NT2/D1 (cell line): ENCODE measurements around the gene TMEM121.

Experiments
- DNase-seq: peaks from one replicate; pipeline ENCODE4 v3.0.0-alpha.2; 2011; ENCODE audit warnings: low read depth, low spot score
- H3K27me3 ChIP-seq: 2 replicates; pipeline ENCODE4 v1.6.0; 2011; ENCODE audit warnings: mild to moderate bottlenecking; ENCODE audit not compliant: insufficient read length, insufficient read depth
- H3K36me3 ChIP-seq: 2 replicates; pipeline ENCODE4 v1.6.1; 2011; ENCODE audit warnings: mild to moderate bottlenecking, low read length, mixed read lengths; ENCODE audit not compliant: insufficient read depth, insufficient read length
- H3K4me1 ChIP-seq: 2 replicates; pipeline ENCODE4 v1.5.1; 2011; ENCODE audit not compliant: insufficient read depth, insufficient read length
- H3K4me3 ChIP-seq: 2 replicates; pipeline ENCODE4 v1.5.1; 2011; ENCODE audit warnings: low read depth; ENCODE audit not compliant: insufficient read length
- H3K9ac ChIP-seq: 2 replicates; pipeline ENCODE4 v1.6.0; 2011; ENCODE audit warnings: low read depth; ENCODE audit not compliant: insufficient read length
- H3K9me3 ChIP-seq: 2 replicates; pipeline ENCODE4 v1.5.1; 2011; ENCODE audit warnings: mild to moderate bottlenecking, low read length; ENCODE audit not compliant: insufficient read depth
- SUZ12 ChIP-seq: IDR thresholded peaks from 2 replicates; pipeline ENCODE4 v1.6.1; 2011; ENCODE audit not compliant: insufficient read length, insufficient read depth; ENCODE audit errors: extremely low read depth
- YY1 ChIP-seq: IDR thresholded peaks from 2 replicates; pipeline ENCODE4 v1.6.1; 2011; ENCODE audit not compliant: insufficient read length, insufficient read depth
- ZNF274 ChIP-seq: IDR thresholded peaks from 2 replicates; pipeline ENCODE4 v1.6.1; 2011; ENCODE audit warnings: mild to moderate bottlenecking, low read depth, low read length

The TMEM121 gene

DNA sequence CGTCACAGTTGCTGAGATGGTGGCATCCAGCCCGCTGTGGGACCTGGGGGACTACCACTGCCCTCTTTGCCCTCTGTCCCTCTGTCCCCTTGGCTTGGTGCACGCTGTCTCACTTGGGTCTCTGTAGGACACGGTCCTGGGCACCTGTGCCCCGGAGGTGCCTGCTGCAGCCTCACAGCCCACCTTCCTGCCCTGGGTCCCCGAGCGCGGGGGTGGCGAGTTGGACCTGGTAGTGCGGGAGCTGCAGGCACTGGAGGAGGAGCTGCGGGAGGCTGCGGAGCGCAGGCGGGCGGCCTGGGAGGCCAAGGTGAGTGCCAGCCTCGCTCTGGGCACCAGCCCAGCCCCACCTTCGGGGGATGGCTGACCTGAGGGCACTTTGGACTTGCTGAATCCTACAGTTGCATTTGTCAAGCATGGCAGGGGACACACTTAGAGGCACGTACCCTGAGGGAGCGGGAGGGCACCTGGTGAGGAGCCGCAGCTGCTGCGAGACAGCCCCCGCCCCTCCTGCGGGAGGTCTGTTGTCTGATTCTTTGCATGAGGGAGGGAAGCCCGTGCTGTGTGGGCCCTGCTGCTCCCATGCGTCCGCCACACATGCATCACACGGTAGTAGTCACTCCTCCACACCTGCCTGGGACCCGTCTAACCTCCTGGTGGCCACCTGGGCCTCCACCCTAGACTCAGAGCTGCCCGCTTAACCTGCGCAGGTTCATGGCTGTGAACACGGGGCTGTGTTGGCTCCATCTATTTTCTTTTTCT is 28.5 kb upstream of the TMEM121 start:
- TF ChIP-seq SUZ12 (no peak), YY1 (no peak), ZNF274 (no peak)
- H3K27me3 ChIP-seq = no peaks in the 10 kb centered on the region
- no peak overlapping the region for H3K4me3 ChIP-seq
- no peak for DNase-seq
- H3K36me3 ChIP-seq = peaks cover 63% of the 10 kb centered on the region
- H3K9ac ChIP-seq = no peak overlapping the region
- H3K9me3 ChIP-seq = no peaks in the 10 kb centered on the region
- H3K4me1 ChIP-seq = peaks cover 29% of the 10 kb centered on the region

DNA sequence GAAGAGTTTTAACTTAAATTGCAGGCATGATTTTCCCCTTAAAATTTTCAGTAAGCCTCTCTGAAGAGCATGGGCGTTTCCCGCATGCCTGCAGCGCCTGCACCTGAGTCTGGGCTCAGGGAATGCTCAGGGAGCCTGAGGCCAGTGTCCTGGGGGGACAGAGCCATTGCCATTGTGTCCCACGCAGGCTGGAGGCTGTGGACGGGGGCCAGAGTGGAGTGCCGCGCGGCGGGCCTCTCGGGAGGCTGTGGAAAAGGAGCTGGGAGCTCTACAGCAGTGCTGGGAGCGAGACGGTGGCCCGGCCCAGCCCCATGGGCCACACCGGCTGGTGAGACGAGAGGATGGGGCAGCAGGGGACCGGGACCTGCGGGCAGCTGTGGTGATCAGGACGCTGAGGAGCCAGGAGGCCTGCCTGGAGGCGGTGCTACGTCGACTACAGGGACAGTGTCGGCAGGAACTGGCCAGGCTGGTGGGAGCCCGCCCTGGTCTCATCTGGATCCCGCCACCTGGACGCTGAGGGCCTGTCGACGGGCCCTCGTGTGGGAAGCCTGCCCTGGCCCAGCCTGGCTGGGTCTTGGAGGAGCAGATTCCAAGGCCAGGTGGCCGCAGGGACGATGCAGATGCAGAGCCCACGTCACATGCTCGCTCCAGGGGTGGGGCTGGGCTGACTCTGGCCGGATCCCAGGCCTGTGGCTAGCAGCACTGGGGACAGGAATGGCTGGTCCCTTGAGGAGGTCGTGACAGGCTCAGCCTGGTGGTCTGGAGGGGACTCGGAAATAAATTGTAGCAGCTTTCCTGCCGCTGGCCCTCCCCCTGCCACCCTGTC is 27.7 kb upstream of the TMEM121 start:
- H3K27me3 ChIP-seq = no peaks in the 10 kb centered on the region
- H3K9me3 ChIP-seq = no peaks in the 10 kb centered on the region
- H3K4me1 ChIP-seq = peaks cover 25% of the 10 kb centered on the region
- DNase-seq = no peak
- peak overlapping the region; percentile 42 for H3K9ac ChIP-seq
- TF ChIP-seq SUZ12 = no peak
- TF ChIP-seq ZNF274 = no peak
- TF ChIP-seq YY1 = no peak
- no peak overlapping the region for H3K4me3 ChIP-seq
- peaks cover 56% of the 10 kb centered on the region for H3K36me3 ChIP-seq

DNA sequence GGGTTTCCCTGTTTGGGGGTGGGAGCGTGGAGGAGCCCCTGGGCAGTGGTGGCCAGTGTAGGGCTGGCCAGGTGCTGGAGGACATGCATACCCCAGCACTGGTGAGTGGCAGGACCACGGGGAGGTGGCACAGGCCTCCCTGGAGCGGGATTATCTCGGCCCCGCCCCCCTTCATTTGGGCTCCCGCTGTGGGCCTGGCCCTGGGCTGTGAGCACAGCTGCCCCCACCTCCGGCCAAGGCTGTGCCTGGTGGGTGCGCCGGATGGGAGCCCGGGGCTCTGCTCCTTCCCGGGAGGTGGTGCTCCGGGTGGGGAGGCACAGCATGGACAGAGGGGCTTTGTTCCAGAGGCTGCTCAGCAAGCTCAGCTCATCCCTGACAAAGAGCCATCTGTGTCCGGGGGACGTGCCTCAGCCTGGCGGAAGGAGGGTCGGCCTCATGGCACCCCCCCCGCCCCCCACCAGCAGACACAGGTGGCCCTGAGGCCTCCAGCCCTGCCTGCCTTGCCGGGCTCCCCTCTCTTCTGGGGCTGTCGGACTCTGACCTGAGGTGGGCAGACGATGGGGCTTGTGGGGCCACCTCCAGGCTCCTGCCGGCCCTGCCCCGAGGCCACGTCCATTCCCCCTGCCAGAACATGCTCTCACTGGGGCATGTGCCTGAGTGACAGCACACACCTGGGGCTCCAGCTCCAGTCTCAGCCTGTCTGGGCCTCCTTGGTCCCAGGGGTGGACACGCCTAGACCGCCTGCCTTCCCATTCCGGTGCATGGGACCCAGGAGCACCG is 26.9 kb upstream of the TMEM121 start:
- TF ChIP-seq ZNF274 (no peak), YY1 (no peak), SUZ12 (no peak)
- DNase-seq = no peak
- H3K4me3 ChIP-seq = no peak overlapping the region
- H3K36me3 ChIP-seq = peaks cover 49% of the 10 kb centered on the region
- H3K9me3 ChIP-seq = no peaks in the 10 kb centered on the region
- peak overlapping the region; percentile 56 for H3K9ac ChIP-seq
- H3K27me3 ChIP-seq = no peaks in the 10 kb centered on the region
- H3K4me1 ChIP-seq = peaks cover 26% of the 10 kb centered on the region

DNA sequence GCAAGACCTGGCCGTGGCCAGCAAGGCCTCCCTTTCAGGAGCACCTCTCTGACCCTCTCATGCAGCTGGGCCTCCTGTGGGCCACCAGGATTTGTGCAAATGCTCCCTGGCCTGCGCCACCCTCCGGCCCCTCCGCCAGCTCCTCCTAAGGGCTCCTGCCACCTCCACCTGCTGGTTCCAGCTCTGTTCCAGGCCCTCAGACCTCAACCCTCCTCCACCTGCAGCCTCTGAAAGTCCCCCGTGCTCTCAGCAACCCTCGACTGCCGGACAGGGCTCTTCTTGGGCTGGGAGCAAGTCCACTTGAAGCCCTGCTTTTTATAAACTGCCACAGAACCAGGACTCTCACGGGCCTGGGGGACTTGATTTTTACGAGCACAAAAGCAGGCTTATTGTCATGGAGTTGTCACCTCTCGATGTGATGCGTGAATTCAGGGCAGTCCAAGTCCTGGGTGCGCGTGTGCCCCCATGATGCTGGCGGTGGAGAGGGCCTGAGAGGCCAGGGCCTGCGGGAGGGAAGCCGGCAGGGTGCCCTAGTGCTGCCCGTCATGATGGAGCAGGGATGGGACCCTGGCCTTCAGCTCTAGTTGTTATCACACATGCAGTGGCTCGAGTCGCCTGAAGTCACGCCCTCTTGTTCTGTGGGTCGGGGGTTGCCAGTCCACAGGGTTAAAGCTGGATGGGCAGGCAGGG is 26.2 kb upstream of the TMEM121 start:
- H3K9me3 ChIP-seq = no peaks in the 10 kb centered on the region
- H3K9ac ChIP-seq = peak overlapping the region; percentile 56
- no peak for DNase-seq
- TF ChIP-seq YY1 (no peak), ZNF274 (no peak), SUZ12 (no peak)
- H3K27me3 ChIP-seq = no peaks in the 10 kb centered on the region
- H3K4me3 ChIP-seq = no peak overlapping the region
- H3K36me3 ChIP-seq = peaks cover 45% of the 10 kb centered on the region
- H3K4me1 ChIP-seq = peaks cover 25% of the 10 kb centered on the region

DNA sequence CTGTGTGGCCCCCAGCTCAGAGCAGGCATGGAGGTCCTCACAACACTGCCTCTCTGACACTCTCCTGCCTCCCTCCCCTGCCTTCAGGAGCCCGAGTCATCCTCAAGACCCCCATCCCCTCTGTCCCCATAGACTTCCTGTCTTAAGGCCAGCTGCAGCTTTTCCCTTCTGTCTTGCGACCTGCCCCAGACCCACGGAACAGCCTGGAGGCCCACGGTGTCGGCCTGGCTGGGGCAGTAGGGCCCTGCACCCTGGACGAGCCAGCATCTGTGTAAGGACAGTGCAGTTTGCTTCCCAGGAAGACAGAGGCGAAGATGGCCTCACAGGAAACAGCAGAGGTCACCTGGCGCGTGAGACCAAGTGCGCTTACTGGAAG is 25.7 kb upstream of the TMEM121 start:
- no peak for DNase-seq
- H3K9me3 ChIP-seq = no peaks in the 10 kb centered on the region

DNA sequence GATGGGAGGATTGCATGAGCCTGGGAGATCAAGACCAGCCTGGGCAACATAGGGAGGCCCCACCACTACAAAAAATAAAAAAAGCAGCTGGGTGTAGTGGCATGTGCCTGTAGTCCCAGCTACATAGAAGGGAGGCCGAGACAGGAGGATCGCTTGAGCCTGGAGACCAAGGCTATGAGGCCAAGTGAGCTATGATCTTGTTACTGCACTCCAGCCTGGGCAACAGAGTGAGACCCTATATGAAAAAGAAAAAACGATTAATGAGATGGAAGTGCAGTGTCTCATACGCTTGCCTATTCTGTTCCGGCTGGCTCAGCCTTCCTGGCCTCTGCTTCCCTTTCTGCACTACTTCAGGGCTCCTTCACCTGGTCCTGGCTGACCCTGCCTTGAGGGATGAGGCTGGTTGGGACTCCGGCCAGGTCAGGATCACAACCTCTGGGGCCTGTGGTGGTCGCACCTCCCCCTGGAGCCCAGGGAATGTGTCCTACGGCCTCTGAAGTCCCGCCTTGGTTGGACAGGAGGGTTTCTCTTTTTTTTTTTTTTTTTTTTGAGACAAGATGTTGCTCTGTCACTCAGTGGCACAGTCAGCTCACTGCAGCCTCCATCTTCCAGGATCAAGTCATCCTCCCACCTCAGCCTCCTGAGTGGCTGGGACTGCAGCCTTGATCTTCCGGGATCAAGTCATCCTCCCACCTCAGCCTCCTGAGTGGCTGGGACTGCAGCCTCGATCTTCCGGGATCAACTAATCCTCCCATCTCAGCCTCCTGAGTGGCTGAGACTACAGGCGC is 24.7 kb upstream of the TMEM121 start:
- no peak overlapping the region for H3K4me3 ChIP-seq
- peaks cover 37% of the 10 kb centered on the region for H3K36me3 ChIP-seq
- no peak for TF ChIP-seq ZNF274
- no peak for TF ChIP-seq YY1
- TF ChIP-seq SUZ12 = no peak
- DNase-seq = no peak
- H3K27me3 ChIP-seq = no peaks in the 10 kb centered on the region
- H3K4me1 ChIP-seq = peaks cover 24% of the 10 kb centered on the region
- no peaks in the 10 kb centered on the region for H3K9me3 ChIP-seq
- no peak overlapping the region for H3K9ac ChIP-seq

More for the DNA sequence above, 25.7 kb upstream of the TMEM121 start:
- peak overlapping the region; percentile 3 for H3K9ac ChIP-seq
- peaks cover 25% of the 10 kb centered on the region for H3K4me1 ChIP-seq
- no peak for TF ChIP-seq YY1
- TF ChIP-seq ZNF274 = no peak
- TF ChIP-seq SUZ12 = no peak
- peaks cover 42% of the 10 kb centered on the region for H3K36me3 ChIP-seq
- no peak overlapping the region for H3K4me3 ChIP-seq
- no peaks in the 10 kb centered on the region for H3K27me3 ChIP-seq
